Measurements from ENCODE around the gene FEM1B. TPM values are rescaled to one million over a fixed set of nuclear protein-coding genes. Genes with fewer than 3 reads are reported as not detected.
"Not testable (repeated sequence)": the region's sequence is repeated elsewhere in the genome, so short reads cannot be mapped to it uniquely, and the experiment has no call there.

Gene FEM1B
- total RNA-seq, 2 donors from 2014 or later: 46.0 to 50.0 TPM

GRCh38 chr15:68234060-68234459 lies 43.5 kb upstream of the FEM1B start:
- Histone ChIP-seq H3K27me3 (replicated peaks; ENCODE audit: insufficient read depth) (no peaks in the 10 kb centered on the region), H3K4me1 (replicated peaks) (no peaks in the 10 kb centered on the region), H3K4me3 (no peak overlapping the region), H3K36me3 (no peaks in the 10 kb centered on the region), H3K9me3 (no peaks in the 10 kb centered on the region), H3K27ac (no peak overlapping the region)
- TF ChIP-seq CTCF (IDR thresholded peaks at IDR 0.05) (no peak), POLR2A (IDR thresholded peaks at IDR 0.05) (no peak), POLR2AphosphoS5 (IDR thresholded peaks at IDR 0.05) (no peak)
- intact Hi-C loops (cut with DNase I): no loop called here
- 54% methylated on average over 6 of the region's 6 CpGs for WGBS
- DNase-seq (ENCODE audit: low spot score): peak; percentile 2

- H3K4me3 ChIP-seq; H3K4me1 ChIP-seq (replicated peaks); H3K27me3 ChIP-seq (replicated peaks; ENCODE audit: insufficient read depth); H3K9me3 ChIP-seq; DNase-seq (ENCODE audit: low spot score); H3K27ac ChIP-seq; intact Hi-C loops (cut with DNase I); H3K36me3 ChIP-seq: not testable (repeated sequence)
- 91% methylated on average over 9 of the region's 9 CpGs for WGBS
These were observed 43.0 kb upstream of the FEM1B start for GRCh38 chr15:68234520-68234919.

GRCh38 chr15:68235022-68235421 lies 42.5 kb upstream of the FEM1B start:
- Histone ChIP-seq H3K27ac (no peak overlapping the region), H3K4me3 (no peak overlapping the region), H3K9me3 (no peaks in the 10 kb centered on the region), H3K27me3 (replicated peaks; ENCODE audit: insufficient read depth) (no peaks in the 10 kb centered on the region), H3K4me1 (replicated peaks) (no peaks in the 10 kb centered on the region), H3K36me3 (no peaks in the 10 kb centered on the region)
- intact Hi-C loops (cut with DNase I): no loop called here
- 91% methylated on average over 4 of the region's 4 CpGs for WGBS
- no peak for DNase-seq (ENCODE audit: low spot score)
- TF ChIP-seq CTCF (IDR thresholded peaks at IDR 0.05) (no peak), POLR2A (IDR thresholded peaks at IDR 0.05) (no peak), POLR2AphosphoS5 (IDR thresholded peaks at IDR 0.05) (no peak)

DNA sequence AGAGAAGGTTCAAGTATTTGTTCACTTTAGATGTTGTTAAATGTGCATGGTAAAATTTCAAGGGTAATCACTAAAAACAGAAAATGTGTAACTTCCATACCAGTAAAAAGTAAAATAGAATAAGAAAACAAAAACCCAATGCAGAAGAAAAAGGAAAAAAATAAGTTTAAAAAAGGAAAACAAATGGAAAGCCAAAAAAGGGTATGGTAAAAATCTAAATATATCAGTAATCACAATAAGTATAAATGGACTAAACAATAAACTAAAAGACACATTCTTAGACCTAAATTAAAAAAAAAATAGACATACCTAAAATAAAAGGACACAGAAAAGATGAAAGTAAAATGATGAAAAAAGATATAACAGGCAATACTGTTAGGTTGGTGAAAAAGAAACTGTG lies 38.5 kb upstream of the FEM1B start:
- no peak for DNase-seq (ENCODE audit: low spot score)
- Histone ChIP-seq H3K36me3 (no peaks in the 10 kb centered on the region), H3K27me3 (replicated peaks; ENCODE audit: insufficient read depth) (no peaks in the 10 kb centered on the region), H3K9me3 (no peaks in the 10 kb centered on the region), H3K27ac (no peak overlapping the region), H3K4me3 (no peak overlapping the region), H3K4me1 (replicated peaks) (no peaks in the 10 kb centered on the region)
- TF ChIP-seq CTCF (IDR thresholded peaks at IDR 0.05) (no peak), POLR2A (IDR thresholded peaks at IDR 0.05) (no peak), POLR2AphosphoS5 (IDR thresholded peaks at IDR 0.05) (no peak)
- intact Hi-C loops (cut with DNase I): no loop called here

- no peak for DNase-seq (ENCODE audit: low spot score)
- TF ChIP-seq POLR2A (IDR thresholded peaks at IDR 0.05): no peak
- no peak for TF ChIP-seq CTCF (IDR thresholded peaks at IDR 0.05)
- TF ChIP-seq POLR2AphosphoS5 (IDR thresholded peaks at IDR 0.05): no peak
- H3K27me3 ChIP-seq (replicated peaks; ENCODE audit: insufficient read depth): no peaks in the 10 kb centered on the region
- no peaks in the 10 kb centered on the region for H3K9me3 ChIP-seq
- intact Hi-C loops (cut with DNase I): no loop called here
- no peak overlapping the region for H3K4me3 ChIP-seq
- no peaks in the 10 kb centered on the region for H3K36me3 ChIP-seq
- WGBS: 66% methylated on average over 5 of the region's 5 CpGs
- no peaks in the 10 kb centered on the region for H3K4me1 ChIP-seq (replicated peaks)
- no peak overlapping the region for H3K27ac ChIP-seq
These were observed 36.2 kb upstream of the FEM1B start for GRCh38 chr15:68241088-68241935.

Measured in prostate gland (tissue), 2 donors.